Dedifferentiated amniotic fluid mesenchymal stem cell (primary cell): ENCODE data around the gene PTH.

Experiments
- DNase-seq: peaks from one replicate; pipeline ENCODE4 v3.0.0-alpha.2; 2016; ENCODE audit errors: extremely low spot score

PTH gene

DNA sequence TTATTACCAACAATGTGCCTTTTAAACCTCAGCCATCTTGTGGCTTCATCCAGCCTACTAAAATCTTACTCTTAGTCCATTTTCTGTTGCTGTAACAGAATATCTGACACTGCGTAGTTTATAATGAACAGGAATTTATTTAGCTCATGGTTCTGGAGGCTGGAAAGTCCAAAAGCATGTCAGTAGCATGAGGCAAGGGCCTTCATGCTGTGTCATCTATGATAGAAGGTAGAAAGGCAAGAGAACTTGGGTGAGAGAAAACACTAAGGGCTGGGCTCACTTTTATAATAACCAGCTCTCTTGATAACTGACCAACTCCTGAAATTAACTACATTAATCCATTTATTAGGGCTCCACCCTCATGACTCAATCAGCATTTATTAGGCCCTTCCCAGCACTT lies 46.3 kb downstream of the PTH start:
- DNase-seq, result no peak

DNA sequence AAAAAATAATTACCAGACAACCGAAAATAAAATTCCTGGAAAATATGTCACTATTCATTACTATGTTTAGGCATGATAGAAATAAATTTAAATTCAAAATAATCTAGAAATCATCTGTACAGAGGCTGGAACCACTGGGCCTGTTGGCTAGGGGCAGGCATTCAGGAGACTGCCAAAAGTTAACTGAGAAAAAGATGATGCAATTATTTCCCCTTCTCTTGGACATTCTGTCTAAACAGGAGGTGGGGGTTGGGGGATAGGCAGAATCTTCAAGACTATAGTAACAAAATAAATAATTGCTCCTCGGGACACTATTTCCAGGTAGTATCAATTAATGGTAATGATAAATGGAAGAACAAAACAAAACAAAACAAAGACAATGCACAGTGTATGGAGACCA lies 46.9 kb downstream of the PTH start:
- DNase-seq, result no peak

DNA sequence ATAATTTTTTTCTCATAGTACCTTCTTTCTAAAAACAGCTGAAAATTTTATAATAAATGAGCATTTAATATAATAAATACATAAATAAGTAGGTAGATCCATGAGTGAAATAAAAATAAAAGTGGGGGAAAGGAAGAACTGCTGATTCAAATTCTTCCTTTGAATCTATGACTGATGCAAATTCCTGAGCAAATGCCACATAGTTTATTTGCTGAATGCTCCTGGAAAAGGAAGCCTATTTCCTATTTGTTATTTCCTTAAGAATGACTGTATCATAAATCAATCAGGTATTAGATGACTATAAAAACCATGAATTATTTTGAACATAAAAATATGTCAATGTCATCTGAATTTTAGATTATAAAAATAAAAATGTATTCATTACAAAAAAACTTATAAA lies 49.4 kb downstream of the PTH start:
- no peak for DNase-seq

DNA sequence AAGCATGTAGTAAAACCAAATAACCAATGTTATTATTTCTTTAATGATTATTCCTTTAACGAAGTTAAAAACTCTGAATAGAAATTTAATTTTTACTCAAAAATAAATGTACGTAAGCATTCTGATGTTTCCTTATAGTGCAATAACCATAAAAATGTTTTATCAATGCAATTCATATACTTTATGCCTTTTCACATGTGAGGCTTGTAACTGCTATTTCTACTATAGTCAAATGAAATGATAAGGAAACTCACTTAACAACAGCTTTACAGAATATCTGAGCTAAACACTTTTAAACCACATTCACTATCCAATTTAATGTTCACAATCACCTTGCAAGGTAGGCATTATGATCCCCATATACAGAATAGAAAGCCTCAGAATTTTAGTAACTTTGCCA lies 50.2 kb downstream of the PTH start:
- DNase-seq, result no peak
